ENCODE results near the gene PDCD11.
A peak's percentile ranks its signal among the peaks of the same experiment; 100 is the strongest.

Gene PDCD11

GRCh38 chr10:103419101-103419500, 22.7 kb downstream of the PDCD11 start:
- TF ChIP-seq, protein P1, sequence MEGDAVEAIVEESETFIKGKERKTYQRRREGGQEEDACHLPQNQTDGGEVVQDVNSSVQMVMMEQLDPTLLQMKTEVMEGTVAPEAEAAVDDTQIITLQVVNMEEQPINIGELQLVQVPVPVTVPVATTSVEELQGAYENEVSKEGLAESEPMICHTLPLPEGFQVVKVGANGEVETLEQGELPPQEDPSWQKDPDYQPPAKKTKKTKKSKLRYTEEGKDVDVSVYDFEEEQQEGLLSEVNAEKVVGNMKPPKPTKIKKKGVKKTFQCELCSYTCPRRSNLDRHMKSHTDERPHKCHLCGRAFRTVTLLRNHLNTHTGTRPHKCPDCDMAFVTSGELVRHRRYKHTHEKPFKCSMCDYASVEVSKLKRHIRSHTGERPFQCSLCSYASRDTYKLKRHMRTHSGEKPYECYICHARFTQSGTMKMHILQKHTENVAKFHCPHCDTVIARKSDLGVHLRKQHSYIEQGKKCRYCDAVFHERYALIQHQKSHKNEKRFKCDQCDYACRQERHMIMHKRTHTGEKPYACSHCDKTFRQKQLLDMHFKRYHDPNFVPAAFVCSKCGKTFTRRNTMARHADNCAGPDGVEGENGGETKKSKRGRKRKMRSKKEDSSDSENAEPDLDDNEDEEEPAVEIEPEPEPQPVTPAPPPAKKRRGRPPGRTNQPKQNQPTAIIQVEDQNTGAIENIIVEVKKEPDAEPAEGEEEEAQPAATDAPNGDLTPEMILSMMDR (IDR thresholded peaks at IDR 0.05; ENCODE audit: control insufficient read depth, extremely low read depth, insufficient read depth): no peak
- H3K4me3 ChIP-seq (ENCODE audit: low read depth, low read length): no peak overlapping the region
- no peak for DNase-seq (ENCODE audit: low read depth)

DNA sequence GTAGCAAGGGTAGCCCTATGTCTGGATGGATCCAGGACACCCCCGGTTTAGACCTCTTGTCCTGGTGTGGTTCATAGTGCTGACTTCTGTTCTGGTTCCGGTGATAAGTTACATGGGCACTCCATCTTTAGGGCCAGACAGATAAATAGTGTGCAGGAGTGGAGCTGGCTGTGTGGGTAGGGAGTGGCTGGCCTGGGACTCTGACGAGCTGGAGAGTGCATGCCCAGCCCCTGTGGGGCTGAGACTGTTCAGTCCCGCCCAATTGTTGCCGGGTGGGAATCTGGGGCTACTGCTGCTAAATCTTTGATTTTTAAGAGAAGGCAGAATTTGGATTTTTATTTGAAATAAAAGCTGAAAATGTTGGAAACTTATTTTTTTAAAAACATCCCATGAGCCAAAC, 27.3 kb downstream of the PDCD11 start:
- no peak overlapping the region for H3K4me3 ChIP-seq (ENCODE audit: low read depth, low read length)
- DNase-seq (ENCODE audit: low read depth): no peak
- TF ChIP-seq, protein P1 (IDR thresholded peaks at IDR 0.05; ENCODE audit: control insufficient read depth, extremely low read depth, insufficient read depth): no peak

GRCh38 chr10:103427866-103428265, 31.4 kb downstream of the PDCD11 start:
- H3K4me3 ChIP-seq (ENCODE audit: low read depth, low read length): no peak overlapping the region
- DNase-seq (ENCODE audit: low read depth): no peak
- TF ChIP-seq, protein P1 (IDR thresholded peaks at IDR 0.05; ENCODE audit: control insufficient read depth, extremely low read depth, insufficient read depth): no peak

DNA sequence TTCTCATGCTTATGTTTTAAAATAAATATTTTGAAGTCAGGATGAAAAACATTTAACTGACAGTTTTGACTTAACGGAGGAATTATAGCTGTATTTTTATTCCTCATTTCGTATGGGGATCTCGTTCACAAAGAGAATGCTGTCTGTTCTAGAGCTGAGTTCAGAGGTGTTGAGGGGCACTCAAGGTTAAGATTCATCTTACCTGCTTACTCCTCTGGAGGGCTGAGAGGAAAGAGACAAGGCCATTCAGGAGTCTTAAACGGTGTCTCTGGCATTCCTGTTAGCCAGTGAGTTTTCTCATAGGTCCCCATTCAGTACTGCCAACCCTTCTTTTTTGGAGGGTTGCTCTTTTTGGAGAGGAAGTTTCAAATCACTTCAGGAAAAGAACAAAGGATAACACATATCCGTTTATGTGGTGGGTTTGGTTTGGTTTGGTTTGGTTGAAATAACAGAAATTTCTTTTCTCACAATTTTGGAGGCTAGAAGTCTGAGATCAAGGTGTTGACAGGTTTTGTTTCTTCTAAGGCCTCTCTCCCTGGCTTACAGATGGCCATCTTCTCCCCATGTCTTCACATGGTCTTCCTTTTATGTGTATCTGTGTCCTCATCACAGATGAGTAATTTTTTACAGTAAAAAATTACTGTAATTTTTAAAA, 32.7 kb downstream of the PDCD11 start:
- H3K4me3 ChIP-seq (ENCODE audit: low read depth, low read length): no peak overlapping the region
- no peak for DNase-seq (ENCODE audit: low read depth)
- TF ChIP-seq, protein P1 (IDR thresholded peaks at IDR 0.05; ENCODE audit: control insufficient read depth, extremely low read depth, insufficient read depth): no peak

DNA sequence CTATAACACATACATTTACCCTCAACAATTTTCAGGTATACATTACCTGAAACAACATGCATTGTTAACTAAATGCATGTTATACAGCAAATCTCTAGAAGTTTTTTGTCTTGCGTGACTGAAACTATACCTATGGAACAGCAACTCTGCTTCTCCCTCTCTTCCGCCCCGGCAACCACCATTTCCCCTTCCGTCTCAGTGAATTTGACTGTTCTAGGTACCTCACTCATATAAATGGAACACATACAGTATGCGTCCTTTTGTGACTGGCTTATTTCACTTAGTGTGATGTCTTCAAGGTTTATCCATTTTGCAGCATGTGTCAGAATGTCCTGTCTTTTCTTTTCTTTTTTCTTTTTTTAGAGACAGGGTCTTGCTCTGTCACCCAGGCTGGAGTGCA, 33.2 kb downstream of the PDCD11 start:
- DNase-seq (ENCODE audit: low read depth): no peak
- H3K4me3 ChIP-seq (ENCODE audit: low read depth, low read length): no peak overlapping the region
- TF ChIP-seq, protein P1 (IDR thresholded peaks at IDR 0.05; ENCODE audit: control insufficient read depth, extremely low read depth, insufficient read depth): no peak

- DNase-seq (ENCODE audit: low read depth): peak; percentile 80
- TF ChIP-seq, protein P1 (IDR thresholded peaks at IDR 0.05; ENCODE audit: control insufficient read depth, extremely low read depth, insufficient read depth): no peak
Measured at GRCh38 chr10:103431902-103432301, 35.5 kb downstream of the PDCD11 start.

DNA sequence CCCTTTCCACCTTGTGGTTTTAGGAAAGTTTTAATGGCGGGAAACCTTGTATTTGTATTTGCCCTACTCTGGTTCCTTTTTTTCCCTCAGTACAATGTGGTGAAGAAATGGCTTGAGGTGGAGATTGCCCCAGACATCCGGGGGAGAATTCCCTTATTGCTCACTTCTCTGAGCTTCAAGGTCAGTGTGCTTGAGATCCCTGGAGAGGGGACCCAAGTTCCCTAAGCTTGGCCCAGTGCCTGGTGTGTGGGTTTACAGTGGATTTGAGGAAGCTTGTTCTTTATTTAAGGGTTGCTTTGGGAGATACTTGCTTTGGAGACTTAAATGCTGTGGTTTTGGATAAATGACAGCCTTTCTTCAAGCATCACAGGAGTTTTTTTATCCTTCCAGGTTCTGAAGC, 37.4 kb downstream of the PDCD11 start:
- no peak overlapping the region for H3K4me3 ChIP-seq (ENCODE audit: low read depth, low read length)
- DNase-seq (ENCODE audit: low read depth): no peak
- TF ChIP-seq, protein P1 (IDR thresholded peaks at IDR 0.05; ENCODE audit: control insufficient read depth, extremely low read depth, insufficient read depth): no peak

More at GRCh38 chr10:103431902-103432301, 35.5 kb downstream of the PDCD11 start:
- no peak overlapping the region for H3K4me3 ChIP-seq (ENCODE audit: low read depth, low read length)
